B cell (primary cell): ENCODE data around the gene ACSM2B. TPM values are rescaled to one million over a fixed set of nuclear protein-coding genes. Genes with fewer than 3 reads are reported as not detected.

Source experiments
- ATAC-seq: fragments of 200-7000 bp; cut with Tn5 transposase; one replicate; pipeline ENCODE4 v1.10.0; 2021; ENCODE audit warnings: low read depth, mild to moderate bottlenecking, moderate number of reproducible peaks, moderate library complexity
- CTCF ChIA-PET: fragments of 350-600 bp; sonication (Branson Sonifier 250); formaldehyde crosslinking; loops from one replicate; lab custom pipeline; 2021; ENCODE audit warnings: antibody characterized with exemption, inconsistent platforms; lab: Charles Lee
- POLR2A ChIA-PET: fragments of 350-600 bp; sonication (Branson Sonifier 250); formaldehyde crosslinking; loops from one replicate; lab custom pipeline; 2021; ENCODE audit warnings: antibody characterized with exemption; lab: Charles Lee
- DNase-seq: peaks from one replicate; pipeline ENCODE4 v3.0.0; 2013
- H2AFZ ChIP-seq: 2 replicates; pipeline ENCODE4 v1.6.1; 2012; ENCODE audit warnings: mild to moderate bottlenecking, low read depth, low read length; ENCODE audit not compliant: insufficient read depth, poor library complexity, severe bottlenecking
- H3K27ac ChIP-seq, 2 donors: 1 replicate in 1 of 2; 2 replicates in 1 of 2; pipeline ENCODE4 v1.5.1; 2012 to 2013; ENCODE audit warnings: low read length in 2 of 2, mild to moderate bottlenecking in 2 of 2, moderate library complexity in 1 of 2
- H3K27me3 ChIP-seq, 4 experiments: fragments of 200-600 bp in 1 of 4; sonication (generic) in 1 of 4; replicated peaks in 1 of 4; 1 replicate in 2 of 4; 2 replicates in 2 of 4; pipeline versions ENCODE4 v1.6.1 to v1.7.0; 2013 to 2016; ENCODE audit warnings: low read length in 3 of 4, mild to moderate bottlenecking in 2 of 4, mixed read lengths in 1 of 4, moderate library complexity in 1 of 4; ENCODE audit not compliant: insufficient read depth in 4 of 4, control insufficient read depth in 3 of 4; ENCODE audit errors: control extremely low read depth in 1 of 4
- H3K36me3 ChIP-seq, 2 experiments: replicated peaks in 1 of 2; 1 replicate in 1 of 2; 2 replicates in 1 of 2; pipeline versions ENCODE4 v1.6.1 to v1.7.1; 2013; ENCODE audit warnings: low read length in 1 of 2; ENCODE audit not compliant: insufficient read depth in 2 of 2, control insufficient read depth in 1 of 2; ENCODE audit errors: control extremely low read depth in 1 of 2, extremely low read depth in 1 of 2
- H3K4me1 ChIP-seq, 2 donors: fragments of 200-600 bp in 1 of 2; sonication (generic) in 1 of 2; 1 replicate in 1 of 2; 2 replicates in 1 of 2; pipeline versions ENCODE4 v1.5.1 to v1.6.1; 2013 to 2017; ENCODE audit warnings: low read length in 2 of 2; ENCODE audit not compliant: control insufficient read depth in 2 of 2, insufficient read depth in 2 of 2
- H3K4me2 ChIP-seq: replicated peaks from 2 replicates; pipeline ENCODE3; 2012; ENCODE audit warnings: mild to moderate bottlenecking, low read depth, low read length; ENCODE audit not compliant: poor library complexity, severe bottlenecking
- H3K4me3 ChIP-seq, 5 experiments: fragments of 200-600 bp in 1 of 5; sonication (generic) in 1 of 5; 1 replicate in 3 of 5; 2 replicates in 2 of 5; pipeline versions ENCODE4 v1.5.1 to v1.7.0; 2011 to 2016; ENCODE audit warnings: low read length in 4 of 5, mild to moderate bottlenecking in 4 of 5, low read depth in 2 of 5, control low read depth in 1 of 5, moderate library complexity in 1 of 5; ENCODE audit not compliant: insufficient read depth in 1 of 5; ENCODE audit errors: control extremely low read depth in 1 of 5, extremely low read depth in 1 of 5
- H3K79me2 ChIP-seq: fragments of 200-600 bp; sonication (generic); one replicate; pipeline ENCODE4 v1.6.0; 2016; ENCODE audit warnings: low read length; ENCODE audit not compliant: control insufficient read depth, insufficient read depth
- H3K9ac ChIP-seq: fragments of 200-600 bp; sonication (generic); 2 replicates; pipeline ENCODE4 v1.6.1; 2017; ENCODE audit warnings: mild to moderate bottlenecking, low read length, moderate library complexity
- H3K9me3 ChIP-seq, 3 donors: one replicate each; pipeline versions ENCODE4 v1.6.1 to v1.7.1; 2013; ENCODE audit warnings: low read length in 2 of 3; ENCODE audit not compliant: control insufficient read depth in 2 of 3, insufficient read depth in 1 of 3; ENCODE audit errors: control extremely low read depth in 1 of 3
- H4K20me1 ChIP-seq: 2 replicates; pipeline ENCODE4 v1.6.0; 2012; ENCODE audit warnings: mild to moderate bottlenecking, low read length; ENCODE audit not compliant: insufficient read depth, control insufficient read depth, poor library complexity, severe bottlenecking
- H3K27ac Mint-ChIP-seq: one replicate; pipeline ENCODE4 v1.8.0; 2021; ENCODE audit warnings: mixed read lengths
- H3K27me3 Mint-ChIP-seq: one replicate; pipeline ENCODE4 v1.8.0; 2021; ENCODE audit warnings: mixed read lengths
- H3K4me1 Mint-ChIP-seq: one replicate; pipeline ENCODE4 v1.8.0; 2021; ENCODE audit warnings: mixed read lengths
- H3K4me3 Mint-ChIP-seq: one replicate; pipeline ENCODE4 v1.8.0; 2021; ENCODE audit warnings: mixed read lengths
- H3K9me3 Mint-ChIP-seq: one replicate; pipeline ENCODE4 v1.8.0; 2022; ENCODE audit warnings: mixed read lengths; ENCODE audit not compliant: insufficient read depth
- CTCF ChIP-seq: fragments of 200-600 bp; IDR thresholded peaks from one replicate; pipeline ENCODE4 v1.8.0; 2022; ENCODE audit warnings: antibody characterized with exemption, mild to moderate bottlenecking
- EZH2 ChIP-seq: IDR thresholded peaks from 2 replicates; pipeline ENCODE4 v1.6.1; 2012; ENCODE audit warnings: borderline replicate concordance, low read depth, mild to moderate bottlenecking, moderate library complexity, low read length; ENCODE audit not compliant: insufficient read depth, poor library complexity, severe bottlenecking
- WGBS: methylation state at CpG from one replicate; pipeline ENCODE4 v1.1.5; 2013; ENCODE audit warnings: missing lambda C conversion rate; ENCODE audit not compliant: insufficient coverage; 5-methylcytosine and 5-hydroxymethylcytosine counted together
- intact Hi-C: fragments of 100-400 bp; cut with micrococcal nuclease; formaldehyde crosslinking; loops from one replicate; pipeline ENCODE4 v1.10.0; 2022
- polyA plus RNA-seq: library from polyadenylated mRNA; depleted of rRNA; stranded (reverse); fragments of >200 nt; gene quantifications from 2 replicates; pipeline ENCODE4 v1.2.3, GENCODE V29; 2012
- total RNA-seq, 2 donors: library from RNA; stranded (reverse); fragments of 120-200 nt in 1 of 2; gene quantifications; 1 replicate in 1 of 2; 2 replicates in 1 of 2; pipeline versions ENCODE4 v1.2.3 to v1.2.4, GENCODE V29; 2013 to 2022

The ACSM2B gene
- total and polyA plus RNA-seq, 2 donors (not counting 1 experiment from before 2014, with no cell fraction given), result not detected

DNA sequence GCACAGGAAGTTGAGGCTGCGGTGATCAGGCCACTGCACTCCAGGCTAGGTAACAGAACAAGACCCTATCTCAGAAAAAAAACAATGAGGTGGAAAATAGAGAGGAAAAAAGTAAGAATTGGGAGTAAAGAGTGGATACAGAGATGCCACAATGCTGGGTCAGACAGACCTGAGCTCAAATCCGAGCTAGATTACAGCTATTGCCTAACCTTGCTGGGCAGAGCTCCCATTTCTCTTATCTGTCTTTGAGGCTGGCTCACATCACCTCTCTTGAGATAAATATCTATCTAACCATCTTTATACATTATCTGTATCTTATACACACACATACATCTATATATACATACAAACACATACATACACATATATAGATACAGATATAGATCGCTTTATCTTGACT is 59.0 kb downstream of the ACSM2B start:
- Mint-ChIP-seq H3K27ac (no peak overlapping the region), H3K9me3 (peaks cover 6% of the 10 kb centered on the region), H3K4me1 (no peaks in the 10 kb centered on the region), H3K27me3 (peaks cover 36% of the 10 kb centered on the region), H3K4me3 (no peak overlapping the region)
- H3K9ac ChIP-seq, result no peak overlapping the region
- WGBS, result 100% methylated on average over 1 of the region's 3 CpGs
- CTCF ChIA-PET, result no interaction called here
- no peak overlapping the region for H2AFZ ChIP-seq
- no peak for ATAC-seq
- no peaks in the 10 kb centered on the region for H4K20me1 ChIP-seq
- H3K27ac ChIP-seq, result no peak overlapping the region
- H3K4me3 ChIP-seq, result no peak overlapping the region
- intact Hi-C loops, result no loop called here
- peaks cover 0 to 6% (median 2%) of the 10 kb centered on the region in 4 experiments for H3K27me3 ChIP-seq
- no peaks in the 10 kb centered on the region for H3K4me1 ChIP-seq
- H3K36me3 ChIP-seq, result no peaks in the 10 kb centered on the region
- no peak overlapping the region for H3K4me2 ChIP-seq
- DNase-seq, result no peak
- H3K9me3 ChIP-seq, result no peaks in the 10 kb centered on the region
- no peak for TF ChIP-seq CTCF
- POLR2A ChIA-PET, result no interaction called here
- H3K79me2 ChIP-seq, result no peaks in the 10 kb centered on the region

GRCh38 chr16:20515688-20516090 is 60.5 kb downstream of the ACSM2B start:
- peaks cover 31% of the 10 kb centered on the region for H3K27me3 Mint-ChIP-seq
- ATAC-seq (no peak), DNase-seq (no peak)
- Histone ChIP-seq H3K27me3 (peaks cover 0 to 6% (median 2%) of the 10 kb centered on the region in 4 experiments), H3K4me2 (no peak overlapping the region), H3K4me1 (no peaks in the 10 kb centered on the region), H2AFZ (no peak overlapping the region), H3K79me2 (no peaks in the 10 kb centered on the region), H3K36me3 (no peaks in the 10 kb centered on the region), H3K27ac (no peak overlapping the region), H4K20me1 (no peaks in the 10 kb centered on the region), H3K9me3 (no peaks in the 10 kb centered on the region), H3K4me3 (no peak overlapping the region), H3K9ac (no peak overlapping the region)
- POLR2A ChIA-PET, result no interaction called here
- no peak for TF ChIP-seq EZH2
- TF ChIP-seq CTCF, result no peak
- peaks cover 6% of the 10 kb centered on the region for H3K9me3 Mint-ChIP-seq
- CTCF ChIA-PET, result no interaction called here
- H3K4me1 Mint-ChIP-seq, result no peaks in the 10 kb centered on the region
- intact Hi-C loops, result no loop called here
- H3K4me3 Mint-ChIP-seq, result no peak overlapping the region
- H3K27ac Mint-ChIP-seq, result no peak overlapping the region
